Right lobe of liver (tissue), 6 donors: ENCODE measurements around the gene TRAPPC2L. TPM values are rescaled to one million over a fixed set of nuclear protein-coding genes. Genes with fewer than 3 reads are reported as not detected.

Experiments
- ATAC-seq, 4 donors: fragments of 200-7000 bp; cut with Tn5 transposase; one replicate each; pipeline ENCODE4 v1.9.1; 2020; ENCODE audit warnings: mild to moderate bottlenecking in 4 of 4, moderate library complexity in 4 of 4
- DNase-seq, 3 donors: peaks; one replicate each; pipeline ENCODE4 v3.0.0-alpha.2; 2020
- H3K27ac ChIP-seq, 3 donors: fragments of 200-600 bp; one replicate each; pipeline ENCODE4 v1.8.0; 2022
- H3K27me3 ChIP-seq, 2 donors: fragments of 200-600 bp; one replicate each; pipeline ENCODE4 v1.8.0; 2022
- H3K36me3 ChIP-seq, 4 donors: fragments of 200-600 bp; sonication (generic) in 1 of 4; one replicate each; pipeline versions ENCODE4 v1.5.1 to v1.8.0; 2017 to 2022; ENCODE audit warnings: control low read depth in 1 of 4
- H3K4me1 ChIP-seq, 4 donors: fragments of 200-600 bp; sonication (generic) in 1 of 4; one replicate each; pipeline versions ENCODE4 v1.5.1 to v1.8.0; 2017 to 2022; ENCODE audit warnings: control low read depth in 1 of 4
- H3K4me3 ChIP-seq, 3 donors: fragments of 200-600 bp; one replicate each; pipeline ENCODE4 v1.8.0; 2022
- H3K9me3 ChIP-seq, 4 donors: fragments of 200-600 bp; sonication (generic) in 1 of 4; one replicate each; pipeline versions ENCODE4 v1.5.1 to v1.8.0; 2017 to 2022; ENCODE audit warnings: control low read depth in 1 of 4
- POLR2A ChIP-seq: fragments of 450-650 bp; IDR thresholded peaks from one replicate; pipeline ENCODE4 v1.6.1; 2017; ENCODE audit warnings: antibody characterized with exemption, mild to moderate bottlenecking
- WGBS: methylation state at CpG from one replicate; pipeline ENCODE4 v1.1.6; 2018; ENCODE audit warnings: low coverage, low lambda C conversion rate; ENCODE audit not compliant: insufficient coverage; ENCODE audit errors: missing lambda C conversion rate; 5-methylcytosine and 5-hydroxymethylcytosine counted together
- intact Hi-C, 2 donors: fragments of 100-400 bp; cut with DNase I; formaldehyde crosslinking; loops; one replicate each; pipeline versions ENCODE4 v1.11.2 to v1.14.1; 2022
- total RNA-seq, 6 experiments: library from RNA; depleted of rRNA in 2 of 6; stranded (reverse); fragments of >200 nt in 2 of 6; fragmentation: NEBNext Ultra II Directional in 3 of 6; extraction: Animal tissue kit (Norgen Biotek cat#: 25700) in 3 of 6; gene quantifications; one replicate each; pipeline versions ENCODE4 v1.1.0 to v1.2.4, GENCODE V29; 2016 to 2023
- TF ChIP-seq, protein P1 (sequence below), 4 donors: fragments of 200-600 bp in 3 of 4; fragments of 450-650 bp in 1 of 4; IDR thresholded peaks; one replicate each; pipeline versions ENCODE4 v1.5.1 to v1.8.0; 2016 to 2022; ENCODE audit warnings: antibody characterized with exemption in 4 of 4, mild to moderate bottlenecking in 2 of 4
- donor health status: DM: no; HTN: yes; CAD: no.
- donor health status: DM: no; HTN: no; CAD: no.
- donor health status: DM: no; HTN: no; CAD: no.
- donor health status: DM: no; HTN: yes; CAD: no.
- donor health status: DM: no; HTN: yes; CAD: no.

TRAPPC2L gene
- total RNA-seq, 6 experiments from 2014 or later, result 15.1 to 25.5 (median 20.1) TPM

DNA sequence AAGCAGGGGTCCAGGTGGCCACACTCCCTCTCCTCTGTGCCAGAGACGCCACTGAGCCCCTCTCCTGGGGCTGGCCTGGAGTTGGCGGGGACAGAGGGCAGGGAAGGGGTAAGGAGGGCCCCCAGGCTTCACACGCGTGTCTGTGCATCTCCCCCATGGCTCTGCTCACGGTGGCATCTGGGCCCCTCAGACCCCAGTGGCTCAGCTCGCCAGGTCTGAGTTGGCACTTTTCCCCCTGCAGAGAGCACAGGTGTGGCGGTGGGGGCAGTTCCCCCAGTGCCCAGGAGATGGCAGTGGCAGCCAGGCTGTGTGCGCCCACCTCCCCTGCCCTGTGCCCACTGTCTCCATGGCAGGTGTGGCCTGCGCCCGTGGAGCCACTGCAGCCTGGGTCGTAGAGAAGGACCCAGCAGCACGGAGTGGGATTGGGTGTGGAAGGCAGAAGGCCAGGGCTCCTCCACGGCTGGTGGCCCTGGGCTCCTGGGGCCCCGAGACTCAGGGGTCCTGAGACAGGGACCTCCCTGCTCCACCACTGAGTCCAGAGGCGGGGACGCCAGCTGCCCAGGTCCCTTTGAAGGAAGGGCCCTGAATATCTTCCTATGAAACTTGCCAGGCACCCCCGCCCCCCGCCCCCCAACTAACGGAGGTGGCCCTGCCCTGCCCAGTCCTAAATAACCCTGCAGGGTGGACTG, 40.9 kb upstream of the TRAPPC2L start:
- intact Hi-C loops, result loop anchor here in 1 of 2 donors (10.0 kb wide), 2 partner anchors 49 to 349 kb away; partner anchors contain the start of gene PABPN1L
- WGBS, result no CpG with 5 or more reads among the region's 19 CpGs
- peak in 2 of 4 donors; percentile 10 to 28 for ATAC-seq
- Histone ChIP-seq H3K4me3 (no peak overlapping the region), H3K36me3 (no peaks in the 10 kb centered on the region), H3K27ac (no peak overlapping the region), H3K27me3 (no peaks in the 10 kb centered on the region), H3K4me1 (peaks cover 0 to 9% (median under 1%) of the 10 kb centered on the region in 4 donors), H3K9me3 (no peaks in the 10 kb centered on the region)
- no peak for TF ChIP-seq POLR2A
- TF ChIP-seq, protein P1, sequence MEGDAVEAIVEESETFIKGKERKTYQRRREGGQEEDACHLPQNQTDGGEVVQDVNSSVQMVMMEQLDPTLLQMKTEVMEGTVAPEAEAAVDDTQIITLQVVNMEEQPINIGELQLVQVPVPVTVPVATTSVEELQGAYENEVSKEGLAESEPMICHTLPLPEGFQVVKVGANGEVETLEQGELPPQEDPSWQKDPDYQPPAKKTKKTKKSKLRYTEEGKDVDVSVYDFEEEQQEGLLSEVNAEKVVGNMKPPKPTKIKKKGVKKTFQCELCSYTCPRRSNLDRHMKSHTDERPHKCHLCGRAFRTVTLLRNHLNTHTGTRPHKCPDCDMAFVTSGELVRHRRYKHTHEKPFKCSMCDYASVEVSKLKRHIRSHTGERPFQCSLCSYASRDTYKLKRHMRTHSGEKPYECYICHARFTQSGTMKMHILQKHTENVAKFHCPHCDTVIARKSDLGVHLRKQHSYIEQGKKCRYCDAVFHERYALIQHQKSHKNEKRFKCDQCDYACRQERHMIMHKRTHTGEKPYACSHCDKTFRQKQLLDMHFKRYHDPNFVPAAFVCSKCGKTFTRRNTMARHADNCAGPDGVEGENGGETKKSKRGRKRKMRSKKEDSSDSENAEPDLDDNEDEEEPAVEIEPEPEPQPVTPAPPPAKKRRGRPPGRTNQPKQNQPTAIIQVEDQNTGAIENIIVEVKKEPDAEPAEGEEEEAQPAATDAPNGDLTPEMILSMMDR (IDR thresholded peaks at IDR 0.05), result peak; percentile 67 to 78 (median 72)
- no peak for DNase-seq

DNA sequence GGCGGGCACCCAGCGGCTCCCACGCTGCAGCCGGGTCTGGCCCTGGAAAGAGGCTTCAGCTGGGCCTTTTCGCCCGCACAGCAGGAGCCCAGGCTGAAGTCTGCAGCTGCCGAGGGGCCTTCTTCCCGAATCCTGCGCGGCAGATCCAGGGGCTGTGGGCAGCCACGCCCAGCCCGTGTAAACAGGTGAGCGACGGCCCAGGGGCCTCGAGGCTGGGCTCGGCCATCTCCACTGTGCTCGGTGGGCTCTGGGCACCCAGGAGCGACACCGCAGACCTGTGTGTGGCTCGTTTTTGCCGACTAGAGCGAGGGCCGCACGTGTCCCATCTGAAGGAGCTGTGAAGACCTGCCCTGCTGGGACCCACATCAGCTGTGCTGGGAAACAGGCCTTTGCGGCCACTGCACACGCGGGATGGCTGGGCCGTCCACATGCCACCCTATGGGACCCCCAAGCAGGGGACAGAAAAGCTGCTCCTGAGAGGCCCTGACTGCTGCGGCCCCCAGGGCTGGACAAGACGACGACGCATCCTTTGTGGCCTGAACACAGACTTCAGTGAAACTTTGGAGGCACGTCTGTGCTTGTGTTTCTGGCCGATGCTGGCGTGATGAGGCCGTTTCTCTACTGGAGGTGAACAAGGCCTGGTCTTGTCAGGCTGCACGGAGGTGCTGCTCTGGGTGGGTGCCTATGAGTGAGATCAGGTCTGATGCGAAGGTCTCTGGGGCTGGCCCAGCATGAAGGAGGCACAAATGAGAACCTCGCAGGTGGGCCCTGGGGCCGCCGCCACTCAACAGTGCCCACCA, 40.0 kb upstream of the TRAPPC2L start:
- H3K27ac ChIP-seq, result no peak overlapping the region
- intact Hi-C loops, result loop anchor here in 1 of 2 donors (10.0 kb wide), 2 partner anchors 48 to 348 kb away; partner anchors contain the start of gene PABPN1L
- H3K27me3 ChIP-seq, result no peaks in the 10 kb centered on the region
- H3K4me1 ChIP-seq, result peaks cover 0 to 5% (median 0%) of the 10 kb centered on the region in 4 donors
- ATAC-seq (no peak), DNase-seq (no peak)
- no peak overlapping the region for H3K4me3 ChIP-seq
- TF ChIP-seq, protein P1 (IDR thresholded peaks at IDR 0.05), result no peak
- TF ChIP-seq POLR2A, result no peak
- 95% methylated on average over 4 of the region's 41 CpGs for WGBS
- H3K36me3 ChIP-seq, result no peaks in the 10 kb centered on the region
- no peaks in the 10 kb centered on the region for H3K9me3 ChIP-seq

DNA sequence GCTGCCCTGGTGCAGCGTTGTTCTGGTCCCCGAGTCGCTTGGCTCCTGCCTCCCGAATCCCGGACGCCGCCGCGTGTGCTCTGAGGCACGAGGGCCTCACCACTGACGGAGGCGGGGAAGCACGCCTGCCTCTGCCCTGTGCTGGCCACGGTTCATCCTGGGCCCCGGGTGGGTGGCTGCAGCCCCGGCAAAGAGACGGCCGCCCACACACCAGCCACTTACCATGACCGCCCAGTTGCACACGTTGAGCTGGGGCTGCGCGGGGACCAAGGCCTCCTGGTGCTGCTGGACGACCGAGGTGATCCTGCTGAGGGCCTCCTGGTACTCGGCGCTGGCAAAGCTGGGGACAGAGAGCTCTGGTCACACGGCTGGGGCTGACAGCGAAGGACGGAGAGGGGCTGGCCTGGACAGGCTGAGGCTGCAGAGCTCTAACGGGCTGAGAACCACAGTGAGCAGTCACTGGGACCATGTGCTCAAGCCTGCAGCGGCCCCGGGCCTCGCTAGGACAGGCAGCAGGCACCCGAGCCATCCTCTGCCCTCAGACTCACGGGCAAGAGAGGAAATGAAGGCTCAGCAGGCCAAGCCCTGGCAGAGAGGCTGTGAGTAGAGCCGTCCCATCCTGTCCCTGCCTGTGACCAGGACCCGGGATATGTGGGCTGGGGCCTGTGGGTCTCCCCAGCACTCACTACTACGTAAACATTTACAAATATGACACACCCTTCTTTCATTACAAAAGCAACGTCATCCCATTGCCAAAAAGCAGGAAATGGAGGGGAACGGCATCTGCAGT, 38.9 kb upstream of the TRAPPC2L start:
- DNase-seq (no peak), ATAC-seq (no peak)
- no peaks in the 10 kb centered on the region for H3K27me3 ChIP-seq
- H3K4me1 ChIP-seq, result no peaks in the 10 kb centered on the region
- no peak overlapping the region for H3K4me3 ChIP-seq
- no peak overlapping the region for H3K27ac ChIP-seq
- no peaks in the 10 kb centered on the region for H3K9me3 ChIP-seq
- 52% methylated on average over 3 of the region's 40 CpGs for WGBS
- TF ChIP-seq POLR2A, result no peak
- TF ChIP-seq, protein P1 (IDR thresholded peaks at IDR 0.05), result no peak
- H3K36me3 ChIP-seq, result peaks cover 0 to 2% (median 0%) of the 10 kb centered on the region in 4 donors
- intact Hi-C loops, result loop anchor here in 1 of 2 donors (10.0 kb wide), 2 partner anchors 47 to 347 kb away; partner anchors contain the start of gene PABPN1L

DNA sequence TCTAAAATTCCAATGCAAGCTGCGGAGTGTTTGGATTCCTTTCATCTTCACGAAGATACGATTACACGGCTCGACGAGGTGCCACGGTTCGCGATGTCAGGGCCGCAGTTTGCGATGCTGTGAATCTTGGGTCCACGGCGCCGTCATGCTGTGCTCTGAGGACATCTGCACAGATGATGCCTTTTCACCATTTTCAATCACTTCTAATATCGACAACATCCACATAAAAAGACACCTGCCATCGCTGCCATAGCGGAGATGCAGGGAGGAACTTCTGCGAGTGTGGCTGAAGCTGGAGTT, 38.4 kb upstream of the TRAPPC2L start:
- WGBS, result 90% methylated on average over 13 of the region's 18 CpGs
- H3K27ac ChIP-seq, result no peak overlapping the region
- TF ChIP-seq POLR2A, result no peak
- TF ChIP-seq, protein P1 (IDR thresholded peaks at IDR 0.05), result no peak
- no peak for DNase-seq
- H3K27me3 ChIP-seq, result no peaks in the 10 kb centered on the region
- H3K4me3 ChIP-seq, result no peak overlapping the region
- no peak for ATAC-seq
- peaks cover 0 to 2% (median 0%) of the 10 kb centered on the region in 4 donors for H3K36me3 ChIP-seq
- intact Hi-C loops, result loop anchor here in 1 of 2 donors (10.0 kb wide), 2 partner anchors 46 to 346 kb away; partner anchors contain the start of gene PABPN1L
- no peaks in the 10 kb centered on the region for H3K4me1 ChIP-seq
- H3K9me3 ChIP-seq, result no peaks in the 10 kb centered on the region
